NCI-H446 (cell line): Measurements from ENCODE around the gene PRR23E.

Source experiments
- DNase-seq, 2 experiments: peaks; one replicate each; lab custom pipeline; 2025; lab: John Stamatoyannopoulos, UW

PRR23E gene

DNA sequence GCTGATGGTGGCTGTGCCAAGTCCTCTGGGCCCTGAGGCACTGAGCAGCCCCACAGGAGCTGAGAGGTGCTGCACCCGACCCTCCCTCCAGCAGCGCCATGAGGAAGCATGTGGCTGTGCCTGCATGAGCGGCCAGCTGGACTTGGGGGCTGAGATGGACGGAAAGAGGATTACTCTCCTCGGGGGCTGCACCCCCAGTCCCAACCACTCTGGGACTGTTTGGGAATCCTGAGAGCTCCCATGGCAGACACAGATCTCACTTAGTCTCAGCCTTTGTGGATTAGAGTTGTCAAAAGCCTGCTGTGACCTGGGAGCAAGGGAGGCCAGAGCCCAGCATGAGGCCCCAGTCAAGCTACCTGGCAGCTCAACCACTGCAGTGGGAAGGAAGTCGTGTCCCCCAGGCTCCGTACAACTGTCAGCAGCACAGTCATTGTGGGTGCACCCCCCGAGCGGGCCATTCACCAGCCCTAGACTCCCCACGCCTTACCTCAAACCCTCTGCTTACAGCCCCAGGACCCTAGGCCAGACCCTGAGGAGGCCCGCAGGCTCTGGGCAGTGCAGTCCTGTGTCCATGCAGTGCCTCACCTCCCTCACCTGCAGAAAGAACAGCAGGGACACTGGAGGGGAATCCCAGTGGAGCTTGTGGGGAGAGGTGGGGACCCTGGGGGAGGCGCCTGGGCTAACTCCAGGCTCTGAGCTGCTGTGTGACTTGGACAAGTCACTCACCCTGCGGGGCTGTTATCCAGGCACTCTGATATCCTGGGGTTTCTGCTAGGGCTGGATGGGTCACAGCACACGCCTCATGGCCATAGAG is 17.1 kb downstream of the PRR23E start:
- no peak for DNase-seq

DNA sequence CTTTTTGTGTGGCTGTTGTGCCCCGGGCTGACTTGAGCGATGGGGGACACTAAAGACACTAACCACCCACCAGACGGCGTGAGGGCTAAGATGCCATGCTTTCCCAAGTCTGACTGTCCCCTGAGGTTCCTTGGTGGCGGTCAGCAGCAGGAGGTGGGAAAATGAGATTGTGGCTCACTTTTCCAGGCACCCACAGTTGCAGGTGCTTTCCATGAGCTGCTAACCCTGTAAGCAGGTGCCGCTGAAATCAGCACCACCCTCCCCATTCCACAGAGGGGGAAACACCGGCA is 17.7 kb downstream of the PRR23E start:
- no peak for DNase-seq

DNA sequence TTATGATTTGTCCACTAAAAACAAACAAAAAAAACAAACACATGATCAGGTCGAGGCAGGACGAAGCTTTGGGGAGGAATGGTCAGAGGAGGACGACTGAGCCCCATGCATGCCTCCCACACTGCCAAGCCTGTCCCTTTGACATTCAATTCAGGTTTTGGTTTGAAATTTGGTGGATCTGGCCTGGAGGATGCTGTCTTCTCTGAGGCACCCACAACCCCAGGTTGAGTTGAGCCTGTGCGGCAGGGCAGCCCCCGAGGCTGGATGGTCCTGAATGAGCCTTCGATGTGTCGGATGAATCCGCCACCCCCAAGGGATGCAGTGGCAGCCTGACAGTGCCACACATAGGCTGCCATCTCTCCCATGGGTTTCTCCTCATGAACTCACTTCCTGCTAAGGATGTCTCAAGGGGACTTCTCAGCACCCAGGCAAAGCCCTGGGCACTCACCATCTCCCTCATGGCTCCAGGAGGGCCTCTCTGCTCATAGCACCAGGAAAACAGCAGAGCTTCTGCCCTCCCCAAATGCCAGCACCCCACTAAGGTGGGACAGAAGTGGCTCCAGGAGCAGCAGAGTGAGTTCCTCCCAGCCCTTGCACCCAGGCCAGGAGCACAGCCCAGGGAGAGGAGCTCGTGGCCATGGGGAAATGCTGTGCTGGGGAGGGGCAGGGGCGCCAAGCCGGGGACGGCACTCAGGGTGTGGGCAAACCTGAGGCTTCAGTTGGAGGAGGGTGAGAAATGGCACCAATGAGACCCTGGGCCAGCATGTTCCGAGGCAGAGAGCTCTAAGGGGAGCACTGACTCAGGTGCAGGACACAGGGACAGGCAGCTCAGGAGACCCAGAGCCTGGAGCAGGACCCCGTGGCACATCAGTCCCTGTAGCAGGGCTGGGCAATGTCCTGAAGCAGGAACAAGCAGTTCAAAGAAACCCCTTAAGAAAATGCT is 18.5 kb downstream of the PRR23E start:
- no peak for DNase-seq

DNA sequence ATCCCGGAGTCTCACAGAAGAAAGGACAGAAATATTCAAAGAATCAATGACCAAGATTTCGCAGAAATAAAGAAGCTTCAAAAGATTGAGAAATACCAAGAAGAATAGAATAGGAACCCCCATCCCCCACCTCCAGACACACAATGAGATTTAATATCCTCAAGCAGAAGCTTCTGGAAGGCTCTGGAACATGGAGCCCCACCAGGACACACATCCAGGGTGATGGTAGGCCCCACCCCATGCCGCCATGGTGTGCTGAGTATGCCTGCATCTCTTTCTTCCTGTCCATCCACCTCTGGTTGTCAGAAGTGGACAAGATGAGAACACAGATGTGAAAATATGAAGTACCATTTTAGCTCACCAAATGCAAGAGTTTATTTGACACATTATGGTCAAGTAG is 19.3 kb downstream of the PRR23E start:
- DNase-seq = no peak

DNA sequence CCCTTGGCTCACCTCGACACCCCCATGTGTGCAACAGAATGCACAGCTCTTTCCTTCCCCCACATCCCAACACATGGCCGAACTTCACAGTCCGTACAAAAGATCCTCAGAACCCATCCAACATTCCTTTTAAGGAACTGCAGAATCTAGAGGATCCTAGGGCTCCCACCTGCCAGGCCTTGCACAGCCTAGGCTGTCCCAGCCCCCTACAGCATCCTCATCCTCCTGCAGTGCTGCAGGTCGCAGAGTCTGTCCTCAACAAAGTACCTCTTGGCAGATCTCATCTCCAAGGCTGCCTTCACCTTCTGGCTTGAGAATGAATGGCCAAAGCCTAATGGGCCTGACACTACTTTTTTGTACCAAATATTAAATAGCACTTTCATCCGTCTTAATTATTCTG is 19.8 kb downstream of the PRR23E start:
- DNase-seq = no peak

DNA sequence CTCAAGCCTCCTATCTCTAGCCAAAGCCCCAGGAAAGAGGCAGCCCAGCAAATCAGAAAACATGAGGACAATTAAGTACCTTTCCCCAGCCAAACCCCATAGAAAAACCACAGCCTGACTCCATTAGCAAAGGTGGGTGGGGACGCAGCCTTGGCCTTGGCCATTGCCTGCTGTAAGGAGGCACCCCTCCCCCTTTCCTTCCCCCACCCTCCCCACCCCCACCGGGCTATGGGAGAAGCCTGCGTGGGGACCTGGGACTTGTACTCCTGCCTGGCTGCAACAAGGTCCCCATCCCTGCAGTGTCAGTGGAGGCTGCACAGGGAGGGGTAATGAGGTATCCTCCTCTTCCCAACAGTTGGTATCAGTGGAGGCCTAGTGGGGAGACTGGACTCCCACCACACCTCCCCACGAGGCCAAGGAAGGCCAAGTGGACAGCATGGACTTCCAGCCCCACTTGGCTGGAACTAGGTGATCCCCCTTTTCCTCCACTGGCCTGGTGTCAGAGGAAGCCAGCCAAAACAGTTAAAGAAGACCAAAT is 20.5 kb downstream of the PRR23E start:
- DNase-seq = no peak

DNA sequence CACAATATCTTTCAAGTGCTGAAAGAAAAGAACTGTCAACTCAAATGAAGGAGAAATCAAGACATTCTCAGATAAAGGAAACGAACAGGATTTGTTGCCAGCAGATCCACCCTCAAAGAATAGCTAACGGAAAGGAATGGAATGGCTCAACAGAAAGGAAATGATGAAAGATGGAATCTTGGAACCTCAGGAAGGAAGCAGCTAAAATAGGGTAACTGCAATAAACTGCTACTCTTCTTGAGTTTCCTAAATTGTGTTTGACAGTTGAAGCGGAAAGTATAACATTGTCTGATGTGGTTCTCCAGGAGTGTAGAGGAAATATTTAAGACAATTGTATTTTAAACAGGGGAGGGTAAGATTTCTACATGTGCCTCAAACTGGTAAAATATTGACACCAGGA is 22.0 kb downstream of the PRR23E start:
- no peak for DNase-seq

DNA sequence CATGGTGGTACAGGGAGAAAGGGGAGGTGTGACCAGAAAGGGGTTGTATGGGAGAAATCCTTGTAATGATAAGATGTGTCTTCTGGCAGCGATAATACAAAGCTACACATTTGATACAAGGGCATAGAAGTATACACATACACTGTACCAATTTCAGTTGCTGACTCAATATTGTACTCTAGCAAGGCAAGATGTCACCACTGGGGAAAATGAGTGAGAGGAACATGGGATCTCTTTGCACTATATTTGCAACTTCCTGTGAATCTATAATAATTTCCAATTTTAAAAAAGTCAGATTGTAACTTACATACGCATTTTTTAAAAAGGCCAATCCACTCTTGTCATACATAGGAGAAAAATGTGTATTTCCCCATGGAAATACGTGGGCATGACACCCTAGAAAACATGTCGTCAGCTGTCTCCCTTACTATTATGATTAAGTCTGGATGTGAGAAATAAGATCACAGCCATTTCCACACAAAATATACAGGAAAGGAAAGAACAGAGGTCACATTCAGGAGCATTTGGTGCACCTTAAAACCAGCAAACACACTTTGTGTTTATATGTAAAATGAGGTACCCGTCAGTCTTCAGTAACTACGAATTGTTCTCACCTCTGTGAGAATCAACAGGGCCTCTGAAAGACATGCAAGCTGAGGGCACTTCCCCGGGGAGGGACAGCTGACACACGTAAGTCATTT is 22.9 kb downstream of the PRR23E start:
- no peak for DNase-seq

DNA sequence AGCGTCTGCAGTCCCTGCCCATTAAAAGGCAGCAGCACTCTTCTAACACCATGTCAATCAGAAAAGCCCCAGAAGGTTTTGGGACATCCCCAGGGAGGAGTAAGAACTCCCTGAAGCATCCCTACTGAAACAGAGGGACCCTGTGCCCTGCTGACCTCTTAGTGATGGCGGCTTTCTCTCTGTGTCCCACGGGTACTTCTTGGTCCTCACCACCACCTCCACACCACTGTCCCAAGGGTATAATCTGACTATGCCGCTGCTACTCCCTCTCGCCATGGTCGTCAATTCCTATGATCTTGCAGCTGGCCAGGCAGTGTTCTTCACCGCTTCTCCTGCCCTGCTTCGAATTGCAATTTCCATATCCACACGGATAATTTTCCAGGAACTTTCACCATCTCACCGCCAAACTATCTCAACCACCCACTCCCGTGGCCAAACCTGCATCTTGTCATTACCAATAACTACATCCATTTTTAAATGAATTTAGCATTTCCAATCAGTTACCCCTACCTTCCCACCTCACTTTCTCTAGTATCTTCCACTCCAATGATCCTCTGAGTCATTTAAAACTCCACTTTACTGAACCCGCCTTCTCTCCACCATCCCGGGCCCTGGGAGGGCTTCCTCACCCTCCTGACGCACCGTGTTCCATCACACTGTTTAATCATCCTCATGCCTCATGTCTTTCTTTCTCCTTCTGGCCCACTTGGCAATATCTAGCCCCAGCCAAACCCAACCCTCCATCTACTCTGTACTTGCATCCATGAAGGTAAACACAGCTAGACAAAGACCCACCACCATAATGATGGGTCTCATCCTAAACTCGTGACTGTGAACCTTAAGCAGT is 23.7 kb downstream of the PRR23E start:
- DNase-seq = no peak

DNA sequence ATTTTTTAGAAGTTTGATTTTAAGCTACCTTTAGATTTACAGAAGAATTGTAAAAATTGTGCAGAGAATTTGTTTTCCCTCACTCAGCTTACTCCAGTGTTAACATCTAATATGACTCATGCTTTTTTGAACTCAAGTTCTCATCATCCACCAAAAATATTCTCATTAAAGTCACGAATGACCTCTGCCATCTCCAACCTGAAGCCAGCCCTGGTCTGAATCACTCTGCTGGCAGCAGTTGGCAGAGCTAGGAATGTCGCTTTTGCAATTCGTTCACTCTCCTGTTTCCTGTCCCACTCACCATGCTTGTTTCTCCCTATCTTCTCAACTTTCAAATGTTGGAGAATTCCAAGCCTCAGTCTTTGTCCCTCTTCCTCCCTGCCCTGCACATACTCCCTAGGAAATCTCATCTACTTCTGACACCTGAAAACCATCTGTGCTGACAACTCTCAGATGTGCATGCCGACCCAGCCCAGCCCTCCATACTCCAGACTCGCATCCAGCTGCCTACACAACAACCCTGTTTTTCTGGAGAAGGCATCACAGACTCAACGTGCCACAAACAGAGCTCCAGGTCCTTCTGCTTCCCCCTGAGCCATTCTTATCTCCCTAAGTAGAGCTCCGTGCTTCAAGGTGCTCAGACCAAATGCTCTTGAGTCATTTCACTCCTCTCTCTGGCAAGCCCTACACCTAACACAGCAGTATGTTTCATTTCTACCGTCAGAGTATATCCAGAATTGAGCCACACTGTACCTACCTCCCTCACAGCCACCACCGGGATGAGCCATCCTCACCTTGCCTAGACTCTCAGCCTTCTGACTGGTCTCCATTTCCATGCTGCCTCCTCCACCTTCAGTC is 24.9 kb downstream of the PRR23E start:
- DNase-seq = no peak

DNA sequence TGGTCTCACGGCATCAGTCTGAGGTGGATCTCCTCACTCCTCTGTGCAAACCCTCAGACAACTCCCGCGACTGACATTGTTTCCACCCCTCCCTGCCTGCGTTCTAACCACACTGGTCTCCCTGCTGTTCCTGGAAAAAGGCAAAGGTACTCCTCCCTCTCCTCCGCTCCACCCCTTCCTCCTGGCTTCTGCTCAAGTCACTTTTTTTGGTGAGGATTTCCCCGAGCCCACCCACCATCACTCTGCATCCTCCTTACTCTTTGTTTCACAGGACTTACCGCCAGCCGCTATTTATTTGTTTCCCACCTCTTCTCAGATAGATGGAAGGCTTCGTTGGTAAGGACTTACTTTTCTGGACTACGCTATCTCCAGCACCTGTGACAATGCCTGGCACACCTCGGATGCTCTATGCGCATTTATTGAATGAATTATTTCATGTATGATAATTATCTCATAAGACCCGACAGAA is 25.6 kb downstream of the PRR23E start:
- no peak for DNase-seq

DNA sequence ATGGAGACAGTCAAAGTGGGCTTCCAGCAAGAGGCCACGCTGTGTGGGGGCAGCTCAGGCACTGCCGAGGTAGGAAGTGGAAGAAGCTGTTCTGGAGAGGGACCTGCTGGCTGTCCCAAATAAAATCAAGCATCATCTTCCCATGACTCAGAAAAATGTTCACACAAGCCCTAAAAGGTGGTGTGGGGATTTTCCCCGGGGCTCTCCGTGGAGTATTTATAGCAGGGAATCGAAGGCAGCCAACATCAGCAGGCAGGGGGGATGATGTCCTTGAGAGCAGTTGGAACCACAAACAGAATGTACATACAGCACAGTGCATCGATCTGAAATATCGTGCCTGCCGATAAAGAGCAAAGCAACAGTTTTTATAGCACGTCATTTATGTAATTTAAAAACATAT is 27.6 kb downstream of the PRR23E start:
- DNase-seq = no peak

DNA sequence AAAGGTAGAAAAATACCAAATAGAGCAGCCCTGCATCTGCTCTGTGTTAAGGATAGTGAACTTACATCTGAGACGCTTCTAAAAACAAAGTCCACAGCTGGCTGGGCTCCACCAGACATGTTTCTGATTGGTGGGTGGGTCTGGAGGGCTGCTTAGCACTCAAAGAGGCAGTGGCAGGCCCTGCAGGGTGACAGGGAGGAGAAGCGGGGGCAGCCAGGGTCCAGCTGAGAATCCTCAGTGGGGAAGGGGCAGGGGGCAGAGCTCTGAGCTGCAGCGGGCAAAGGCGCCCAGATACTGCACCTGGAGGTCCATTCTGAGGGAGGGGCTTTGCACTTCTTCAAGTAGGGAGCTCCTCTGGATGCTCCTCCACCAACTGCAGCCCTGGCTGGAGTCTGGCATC is 28.1 kb downstream of the PRR23E start:
- no peak for DNase-seq

DNA sequence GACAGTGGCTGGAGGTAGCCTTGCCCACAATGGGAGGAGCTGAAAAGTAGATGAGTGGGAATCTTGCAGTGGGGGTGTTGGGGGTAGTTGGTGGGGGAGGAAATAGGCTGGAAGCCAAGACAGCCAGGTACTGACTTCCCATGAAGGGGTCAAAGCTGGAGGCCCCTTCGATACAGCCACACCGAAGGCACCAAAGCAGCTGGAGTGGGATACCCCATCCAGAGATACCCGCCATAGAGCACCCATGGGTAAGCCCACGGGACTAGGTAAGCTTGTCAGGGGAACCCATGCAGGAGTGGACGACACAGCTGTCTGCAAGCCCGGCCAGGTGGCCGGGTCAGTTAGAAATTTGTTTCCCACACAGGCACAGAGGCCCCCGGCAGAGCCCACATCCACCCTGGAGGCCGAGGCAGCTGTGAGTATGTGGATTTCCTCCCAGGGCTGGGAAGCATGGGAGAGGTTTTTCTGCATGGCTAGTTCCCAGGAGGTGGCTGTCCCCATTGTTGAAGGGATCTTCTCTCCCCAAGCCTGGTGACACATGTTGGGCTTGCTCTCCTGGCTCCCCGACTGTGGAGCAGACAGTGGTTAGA is 28.6 kb downstream of the PRR23E start:
- no peak for DNase-seq

DNA sequence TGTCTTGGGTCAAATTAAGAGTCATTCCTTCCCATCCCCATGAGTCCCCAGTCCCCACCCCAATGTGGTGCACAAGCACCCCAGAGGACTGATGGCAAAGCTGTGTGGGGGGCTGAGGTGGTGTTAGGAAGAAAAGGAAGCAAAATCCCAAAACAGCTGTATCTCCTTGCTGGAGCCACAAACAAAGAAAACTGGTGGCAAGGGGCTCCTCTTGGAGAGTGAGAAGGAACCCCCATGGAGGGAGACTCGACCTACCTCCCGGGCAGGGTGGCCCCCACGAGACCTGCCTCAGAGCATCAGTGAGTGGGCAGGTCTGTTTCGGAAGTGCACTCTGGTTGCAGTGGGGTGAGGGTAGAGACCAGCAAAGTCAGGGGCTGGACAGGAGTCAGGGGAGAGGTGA is 29.2 kb downstream of the PRR23E start:
- DNase-seq = no peak

DNA sequence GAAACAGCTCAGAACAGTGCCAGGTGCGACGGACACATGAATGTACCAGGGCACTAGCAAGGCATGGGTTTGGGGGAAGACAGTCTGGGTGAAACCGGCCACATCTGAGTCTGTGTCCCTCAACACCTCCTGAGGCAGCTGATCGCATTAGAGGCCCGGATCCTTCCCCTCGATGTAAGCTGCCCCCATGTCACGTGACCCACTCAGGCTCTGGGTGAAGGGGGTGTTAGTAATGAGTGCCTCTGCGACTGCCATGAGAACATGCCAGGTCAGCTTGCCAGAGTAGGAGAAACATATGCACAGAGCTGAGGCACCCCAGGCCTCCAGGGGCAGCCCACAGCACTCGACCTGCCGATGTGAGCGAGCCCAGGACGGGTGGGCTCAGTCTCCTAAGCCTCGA is 29.7 kb downstream of the PRR23E start:
- no peak for DNase-seq

DNA sequence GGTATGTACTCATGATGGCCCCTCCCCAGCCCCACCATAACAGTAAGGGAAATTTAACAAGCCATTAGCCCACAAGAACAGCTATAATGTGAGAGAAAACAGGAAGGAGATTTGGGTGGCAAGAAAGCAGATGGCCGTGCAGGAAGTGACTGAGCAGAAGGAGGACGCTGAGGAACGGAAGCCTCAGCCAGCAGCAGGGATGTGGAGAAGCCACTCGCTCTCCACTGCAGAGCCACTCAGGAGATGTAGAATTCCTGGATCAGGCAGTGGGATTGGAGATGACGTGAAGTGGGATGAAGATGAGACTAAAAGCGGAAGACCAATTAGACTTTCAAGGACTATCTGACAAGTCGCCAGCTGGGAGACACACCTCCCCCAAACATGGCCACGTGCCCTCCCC is 31.2 kb downstream of the PRR23E start:
- DNase-seq = no peak

DNA sequence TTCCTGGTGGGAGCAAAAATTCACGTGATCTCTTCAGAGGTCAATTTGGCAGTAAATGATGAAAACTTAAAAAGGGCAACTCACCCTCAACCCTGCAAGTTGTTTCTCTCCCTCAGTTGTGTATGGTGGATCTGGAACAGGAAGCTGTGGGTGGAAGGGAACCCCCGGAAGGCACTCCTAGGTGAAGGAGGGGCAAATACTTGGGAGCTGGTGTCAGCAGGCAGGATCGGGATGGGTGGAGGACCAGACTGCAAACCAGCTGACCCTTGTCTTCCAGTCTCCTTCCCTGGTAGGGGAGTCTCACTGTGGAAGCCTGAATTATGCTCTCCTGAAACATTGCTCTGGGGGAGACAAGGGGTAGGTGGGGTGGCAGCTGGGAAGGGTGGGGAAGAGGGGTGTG is 33.5 kb downstream of the PRR23E start:
- DNase-seq = no peak

DNA sequence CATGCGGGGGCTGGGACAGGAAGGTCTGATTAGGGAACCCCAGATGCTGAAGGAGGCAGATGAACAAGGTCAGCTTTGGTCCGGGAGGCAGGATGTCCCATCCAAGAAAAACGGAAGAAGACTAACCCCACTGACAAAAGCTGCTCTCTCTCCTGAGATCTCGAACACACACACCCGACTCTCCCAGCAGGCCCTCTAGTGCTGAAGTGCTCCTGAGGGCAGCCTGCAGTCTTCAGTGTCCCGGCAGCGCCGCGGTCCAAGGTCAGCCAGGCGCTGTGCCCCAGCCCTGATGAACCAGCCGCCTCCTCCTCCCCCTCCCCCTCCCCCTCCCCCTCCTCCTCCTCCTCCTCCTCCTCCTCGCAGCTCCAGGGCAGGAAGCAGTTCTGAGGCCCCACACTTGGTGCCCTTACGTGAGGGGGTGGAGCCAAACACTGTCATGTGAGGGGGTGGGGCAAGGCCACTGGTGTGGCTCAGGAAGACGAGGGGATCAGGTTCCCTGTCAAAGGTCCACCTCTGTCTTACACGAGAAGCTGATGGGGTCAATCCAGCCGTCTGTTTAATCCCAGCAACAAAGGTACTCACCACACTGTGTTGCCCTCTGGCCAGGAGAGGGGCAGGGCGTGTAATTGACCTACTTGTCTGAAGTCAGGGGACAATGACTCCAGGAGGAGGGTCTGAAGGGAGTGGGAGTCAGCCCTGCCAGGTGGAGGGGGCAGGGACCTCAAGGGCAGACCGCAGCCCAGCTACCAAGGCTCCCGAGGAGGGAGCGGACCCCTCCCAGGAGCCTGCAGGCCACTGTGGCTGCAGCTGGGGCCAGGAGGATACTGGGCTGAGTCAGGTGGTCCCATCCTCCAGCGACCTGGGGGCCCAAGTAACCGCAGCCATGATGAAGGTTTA is 34.3 kb downstream of the PRR23E start:
- DNase-seq = no peak
